Activated CD4-positive, alpha-beta T cell treated with anti-CD3 and anti-CD28 coated beads, Interleukin-2, amount 50 U/mL, for 16 hours (primary cell): ENCODE results near the gene ZNF20.

Experiments used
- DNase-seq: peaks from one replicate; pipeline ENCODE4 v3.0.0-alpha.2; 2020

Gene ZNF20

DNA sequence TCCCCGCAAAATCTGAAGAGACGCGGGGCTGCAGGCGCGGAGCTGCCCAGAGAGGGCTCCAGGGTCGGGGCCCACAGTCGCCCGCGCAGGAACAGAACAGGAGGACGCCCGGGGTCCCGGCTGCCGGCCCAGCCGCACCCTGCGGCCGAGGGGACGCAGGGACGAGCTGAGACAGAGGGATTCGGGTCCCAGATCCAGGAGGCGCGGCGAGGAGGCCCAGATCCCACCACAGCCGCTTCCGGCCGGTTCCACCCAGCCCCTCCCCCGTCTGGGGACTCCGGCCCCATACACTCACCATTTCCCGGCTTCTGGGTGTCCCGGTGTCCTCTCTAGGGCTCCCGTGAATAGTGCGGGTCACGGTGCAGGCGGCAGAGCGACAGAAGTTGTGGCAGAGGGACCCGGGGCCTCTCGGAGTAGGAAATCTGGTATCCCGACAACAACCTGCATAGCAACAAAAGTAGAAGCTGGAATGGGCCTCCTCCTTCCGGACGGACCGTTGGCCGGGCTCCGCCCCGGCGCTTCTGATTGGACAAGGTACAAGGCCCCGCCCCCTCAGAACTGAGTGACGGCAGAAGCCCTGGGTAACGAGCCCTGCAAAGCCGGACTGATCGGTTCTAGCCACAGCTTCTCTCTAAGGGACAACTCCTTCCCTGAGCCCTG is at the start of gene ZNF20:
Gene ZNF20 (minus strand): TSS at position 466 of the 660 bp plus-strand sequence. CDS start 168 bp downstream, at position 298.
- DNase-seq: peak; percentile 91

GRCh38 chr19:12187625-12188024 is 47.5 kb upstream of the ZNF20 start:
- DNase-seq: no peak

- no peak for DNase-seq
Measured at GRCh38 chr19:12180377-12180776, 40.2 kb upstream of the ZNF20 start.

DNA sequence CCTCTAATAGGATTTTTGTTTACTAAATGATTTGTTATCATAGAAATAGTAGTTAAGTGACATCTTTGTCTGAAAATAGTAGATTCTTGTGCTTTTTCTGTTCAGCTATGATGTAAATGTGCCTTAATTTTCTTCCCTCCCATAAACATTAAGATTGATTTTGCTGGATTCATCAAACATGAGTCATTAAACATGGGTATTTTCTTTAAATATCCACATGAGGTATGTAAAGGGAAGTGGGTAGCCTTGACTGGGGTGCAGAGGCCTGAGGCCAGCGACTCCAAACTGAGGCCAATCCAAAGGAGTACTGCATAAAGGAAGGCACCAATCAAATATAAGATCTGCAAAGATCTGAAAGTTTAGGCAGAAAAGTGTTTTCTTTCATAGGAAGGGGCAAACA is 26.5 kb upstream of the ZNF20 start:
- no peak for DNase-seq

- no peak for DNase-seq
Measured at GRCh38 chr19:12163826-12164225, 23.7 kb upstream of the ZNF20 start.

GRCh38 chr19:12162882-12163806 is 23.0 kb upstream of the ZNF20 start, which contains the start of gene ZNF136:
Gene ZNF136, plus strand, starts transcription at chr19:12163096. Its CDS starts 108 bp downstream, at chr19:12163204.
- DNase-seq: peak; percentile 94

DNA sequence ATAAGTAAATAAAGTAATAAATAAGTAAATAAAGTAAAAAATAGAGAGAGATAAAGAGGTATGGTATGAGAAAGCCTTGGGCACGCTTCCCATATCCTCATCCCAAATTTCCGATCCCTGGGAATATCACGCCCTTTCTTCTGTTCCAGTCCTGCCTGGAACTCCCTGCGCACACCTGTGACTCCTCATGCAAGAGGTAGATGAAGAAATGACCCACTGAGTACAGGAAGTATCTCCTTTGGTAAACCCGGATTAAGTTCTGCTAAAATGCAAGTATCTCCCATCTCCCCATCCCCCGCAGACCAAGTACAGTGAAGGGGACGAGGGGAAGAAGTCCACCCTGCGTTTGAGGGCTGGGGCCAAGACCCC is 22.3 kb upstream of the ZNF20 start:
- DNase-seq: no peak

GRCh38 chr19:12159773-12160414 is 19.7 kb upstream of the ZNF20 start:
- DNase-seq: no peak

DNA sequence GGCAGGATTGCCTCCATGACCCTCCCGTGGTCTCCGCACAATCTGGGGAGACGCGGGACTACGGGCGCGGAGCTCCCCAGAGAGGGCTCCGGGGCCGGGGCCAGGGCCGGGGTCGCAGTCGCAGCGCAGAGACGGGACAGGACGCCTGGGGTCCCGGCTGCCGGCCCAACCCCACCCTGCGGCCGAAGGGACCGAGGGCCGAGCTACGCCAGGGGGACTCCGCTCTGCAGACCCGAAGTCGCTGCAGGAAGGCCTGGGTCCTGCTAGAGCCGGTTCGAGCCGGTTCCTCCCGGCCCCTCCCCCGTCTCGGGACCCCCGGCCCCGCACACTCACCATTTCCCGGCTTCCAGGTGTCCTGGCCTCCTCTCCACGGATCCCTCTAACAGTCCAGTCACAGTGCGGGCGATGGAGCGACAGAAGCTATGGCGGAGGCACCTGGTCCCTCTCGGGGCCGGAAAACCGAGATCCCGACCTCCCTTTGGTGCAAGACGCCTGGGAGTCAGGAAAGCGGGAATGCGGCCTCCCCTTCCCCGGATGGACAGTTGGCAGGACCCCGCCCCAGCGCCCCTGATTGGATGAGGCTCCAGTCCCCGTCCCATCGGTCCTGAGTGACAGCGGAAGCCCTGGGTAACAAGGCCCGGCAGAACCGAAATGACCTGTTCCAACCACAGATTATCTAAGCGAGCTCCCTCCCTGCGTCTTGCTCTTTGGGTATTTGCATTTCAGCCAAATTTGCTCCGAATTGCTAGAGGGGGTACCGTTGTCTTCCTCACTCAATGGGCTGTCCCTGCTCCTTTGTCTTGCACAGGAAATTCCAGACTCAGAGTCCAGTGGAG is 16.3 kb upstream of the ZNF20 start, which contains the start of gene ZNF625:
Gene ZNF625 (minus strand): TSS at position 512 of the 836 bp plus-strand sequence. CDS start 176 bp downstream, at position 336.
- peak; percentile 57 for DNase-seq

- DNase-seq: no peak
Measured at GRCh38 chr19:12155324-12155860, 15.2 kb upstream of the ZNF20 start.

DNA sequence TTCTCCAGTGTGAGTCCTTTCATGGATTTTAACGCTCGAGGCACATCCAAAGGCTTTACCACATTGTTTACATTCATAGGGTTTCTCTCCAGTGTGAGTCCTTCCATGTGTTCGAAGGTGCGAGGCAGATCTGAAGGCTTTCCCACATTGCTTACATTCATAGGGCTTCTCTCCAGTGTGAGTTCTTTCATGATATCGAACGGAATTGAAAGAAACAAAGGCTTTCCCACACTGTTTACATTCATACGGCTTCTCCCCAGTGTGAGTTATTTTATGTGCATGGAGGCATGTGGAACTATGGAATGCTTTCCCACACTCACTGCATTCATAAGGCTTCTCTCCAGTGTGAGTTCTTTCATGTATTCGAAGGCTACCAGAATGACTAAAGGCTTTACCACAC is 5.2 kb upstream of the ZNF20 start:
- no peak for DNase-seq

DNA sequence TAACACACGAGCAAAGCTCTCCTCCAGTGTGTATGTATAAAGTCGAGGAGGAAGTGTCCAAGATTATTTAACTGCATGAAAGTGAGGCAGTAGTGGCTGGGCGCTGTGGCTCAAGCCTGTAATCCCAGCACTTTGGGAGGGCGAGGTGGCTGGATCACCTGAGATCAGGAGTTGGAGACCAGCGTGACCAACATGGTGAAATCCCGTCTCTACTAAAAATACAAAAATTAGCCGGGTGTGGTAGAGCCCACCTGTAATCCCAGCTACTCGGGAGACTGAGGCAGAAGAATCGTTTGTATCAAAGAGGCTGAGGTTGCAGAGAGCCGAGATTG is 1.2 kb upstream of the ZNF20 start:
- no peak for DNase-seq

GRCh38 chr19:12140545-12141404 is 625 bp upstream of the ZNF20 start:
- DNase-seq: peak; percentile 81

DNA sequence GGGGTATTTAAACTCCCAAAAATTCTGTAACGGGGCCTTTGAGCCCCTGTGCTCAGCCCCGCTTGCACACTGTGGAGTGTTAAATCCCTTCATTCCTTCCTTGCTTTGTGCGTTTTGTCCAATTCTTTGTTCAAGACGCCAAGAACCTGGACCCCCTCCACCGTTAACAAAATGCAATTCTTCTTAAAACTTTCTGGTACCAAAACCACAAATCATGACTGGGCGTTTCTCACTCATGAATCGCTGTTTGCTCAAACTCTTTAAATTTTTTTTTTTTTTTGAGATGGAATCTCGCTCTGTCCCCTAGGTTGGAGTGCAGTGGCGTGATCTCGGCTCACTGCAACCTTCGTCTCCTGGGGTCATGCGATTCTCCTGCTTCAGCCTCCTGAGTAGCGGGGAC is 881 bp downstream of the ZNF20 start:
- DNase-seq: no peak

- peak; percentile 11 for DNase-seq
Measured at GRCh38 chr19:12137221-12137940, 2.8 kb downstream of the ZNF20 start.

DNA sequence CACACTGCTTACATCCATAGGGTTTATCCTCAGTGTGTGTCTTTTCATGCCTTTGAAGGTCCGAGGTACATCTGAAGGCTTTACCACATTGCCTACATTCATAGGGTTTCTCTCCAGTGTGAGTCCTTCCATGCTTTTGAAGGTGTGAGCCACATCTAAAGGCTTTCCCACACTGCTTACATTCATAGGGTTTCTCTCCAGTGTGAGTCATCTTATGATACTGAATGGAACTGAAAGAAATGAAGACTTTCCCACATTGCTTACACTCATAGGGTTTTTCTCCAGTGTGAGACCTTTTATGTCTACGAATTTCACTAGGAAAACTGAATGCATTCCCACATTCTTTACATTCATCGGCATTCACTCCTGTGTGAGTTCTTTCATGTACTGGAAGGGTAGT is 7.1 kb downstream of the ZNF20 start:
- DNase-seq: no peak

GRCh38 chr19:12126707-12127106 is 13.4 kb downstream of the ZNF20 start:
- no peak for DNase-seq

- no peak for DNase-seq
Measured at GRCh38 chr19:12117201-12117970, 22.8 kb downstream of the ZNF20 start.

DNA sequence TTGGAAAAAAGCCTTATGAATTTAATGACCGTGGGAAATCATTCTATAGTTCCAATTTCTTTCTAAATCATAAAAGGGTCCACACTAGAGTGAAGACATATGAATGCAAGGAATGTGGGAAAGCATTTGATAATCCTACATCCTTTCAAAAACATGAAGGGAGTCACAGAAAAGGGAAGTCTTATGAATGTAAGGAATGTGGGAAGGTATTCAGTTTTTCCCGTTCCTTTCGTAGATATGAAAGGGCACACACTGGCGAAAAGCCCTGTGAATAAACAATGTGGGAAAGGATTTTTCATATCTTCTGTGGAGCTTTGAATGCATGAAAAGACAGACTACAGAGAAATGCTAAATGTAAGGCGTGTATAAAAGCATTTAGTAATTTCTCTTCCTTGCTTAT is 27.0 kb downstream of the ZNF20 start:
- DNase-seq: no peak

DNA sequence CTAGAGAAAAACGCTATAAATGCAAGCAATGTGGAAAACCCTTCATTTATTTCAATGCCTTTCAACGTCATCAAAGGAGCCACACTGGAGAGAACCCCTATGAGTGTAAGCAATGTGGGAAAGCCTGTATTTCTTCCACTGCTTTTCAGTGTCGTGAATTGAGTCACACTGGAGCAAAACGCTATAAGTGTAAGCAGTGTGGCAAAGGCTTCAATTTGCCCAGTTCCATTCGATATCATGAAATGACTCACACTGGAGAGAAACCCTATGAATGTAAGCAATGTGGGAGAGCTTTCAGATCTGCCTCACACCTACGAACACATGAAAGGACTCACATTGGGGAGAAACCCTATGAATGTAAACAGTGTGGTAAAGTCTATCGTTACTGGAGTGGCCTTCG is 27.4 kb downstream of the ZNF20 start:
- DNase-seq: peak; percentile 35
